Measurements from ENCODE around the gene DECR2. TPM values are rescaled to one million over a fixed set of nuclear protein-coding genes. Genes with fewer than 3 reads are reported as not detected.
"Not testable (repeated sequence)": the region's sequence is repeated elsewhere in the genome, so short reads cannot be mapped to it uniquely, and the experiment has no call there.

The DECR2 gene
- total RNA-seq, 1 donor from 2014 or later = 2.6 TPM

DNA sequence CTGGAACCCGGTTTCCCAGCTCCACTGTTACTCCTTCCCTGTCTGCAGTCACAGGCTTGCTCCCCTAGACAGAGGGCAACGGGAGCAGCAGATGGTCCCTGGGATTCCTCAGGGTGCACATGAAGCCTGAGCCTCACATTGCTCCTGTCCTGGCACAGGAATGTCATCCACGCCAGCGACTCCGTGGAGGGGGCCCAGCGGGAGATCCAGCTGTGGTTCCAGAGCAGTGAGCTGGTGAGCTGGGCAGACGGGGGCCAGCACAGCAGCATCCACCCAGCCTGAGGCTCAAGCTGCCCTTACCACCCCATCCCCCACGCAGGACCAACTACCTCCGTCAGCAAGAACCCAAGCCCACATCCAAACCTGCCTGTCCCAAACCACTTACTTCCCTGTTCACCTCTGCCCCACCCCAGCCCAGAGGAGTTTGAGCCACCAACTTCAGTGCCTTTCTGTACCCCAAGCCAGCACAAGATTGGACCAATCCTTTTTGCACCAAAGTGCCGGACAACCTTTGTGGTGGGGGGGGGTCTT, 1.6 kb upstream of the DECR2 start:
- Histone ChIP-seq H3K27ac (ENCODE audit: low read depth, low read length) (no peak overlapping the region), H3K9ac (ENCODE audit: low read depth in 1 of 3, low read length in 3 of 3) (peak overlapping the region in 1 of 3 donors; percentile 3), H3K36me3 (ENCODE audit: control insufficient read depth in 3 of 3, insufficient read depth in 3 of 3, low read length in 3 of 3) (peaks cover 9 to 11% (median 9%) of the 10 kb centered on the region in 3 donors), H3K4me3 (ENCODE audit: low read length in 3 of 3) (peak overlapping the region in 2 of 3 donors; percentile 35 to 56), H3K4me1 (ENCODE audit: control insufficient read depth in 3 of 3, insufficient read depth in 3 of 3, low read length in 3 of 3) (peaks cover 16 to 33% (median 20%) of the 10 kb centered on the region in 3 donors), H3K27me3 (ENCODE audit: control insufficient read depth in 3 of 3, insufficient read depth in 3 of 3, low read length in 3 of 3) (no peaks in the 10 kb centered on the region), H3K9me3 (ENCODE audit: control insufficient read depth in 3 of 3, low read length in 3 of 3) (no peaks in the 10 kb centered on the region)

DNA sequence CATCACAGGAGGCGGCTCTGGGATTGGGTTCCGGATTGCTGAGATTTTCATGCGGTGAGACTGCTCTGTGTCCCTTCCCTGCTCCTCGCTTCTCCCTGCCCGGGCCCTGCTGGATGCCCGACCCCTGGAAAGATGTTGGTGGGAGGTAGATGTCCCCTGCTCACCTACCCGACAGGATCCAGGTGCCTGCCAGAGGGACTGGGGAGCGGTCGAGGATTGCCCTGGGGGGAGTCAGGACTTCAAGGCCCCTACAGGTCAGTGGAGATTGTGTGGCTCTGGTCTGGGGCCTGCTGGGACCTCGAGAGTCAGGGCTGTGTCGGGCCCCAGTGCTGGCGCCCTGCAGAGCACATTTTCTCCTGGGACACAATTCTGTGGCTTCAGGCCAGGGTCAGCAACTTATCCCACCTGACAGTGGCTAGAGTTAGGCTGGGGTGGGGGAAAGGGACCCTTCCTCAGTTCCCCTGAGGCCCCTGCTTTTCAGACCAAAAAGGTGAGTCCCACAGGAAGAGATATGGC, 3.3 kb downstream of the DECR2 start:
- no peak overlapping the region for H3K4me3 ChIP-seq (ENCODE audit: low read length in 3 of 3)
- H3K27ac ChIP-seq (ENCODE audit: low read depth, low read length) = no peak overlapping the region
- no peaks in the 10 kb centered on the region for H3K27me3 ChIP-seq (ENCODE audit: control insufficient read depth in 3 of 3, insufficient read depth in 3 of 3, low read length in 3 of 3)
- H3K9ac ChIP-seq (ENCODE audit: low read depth in 1 of 3, low read length in 3 of 3) = no peak overlapping the region
- peaks cover 4 to 7% (median 5%) of the 10 kb centered on the region in 3 donors for H3K4me1 ChIP-seq (ENCODE audit: control insufficient read depth in 3 of 3, insufficient read depth in 3 of 3, low read length in 3 of 3)
- H3K9me3 ChIP-seq (ENCODE audit: control insufficient read depth in 3 of 3, low read length in 3 of 3) = no peaks in the 10 kb centered on the region
- H3K36me3 ChIP-seq (ENCODE audit: control insufficient read depth in 3 of 3, insufficient read depth in 3 of 3, low read length in 3 of 3) = peaks cover 3 to 9% (median 6%) of the 10 kb centered on the region in 3 donors

DNA sequence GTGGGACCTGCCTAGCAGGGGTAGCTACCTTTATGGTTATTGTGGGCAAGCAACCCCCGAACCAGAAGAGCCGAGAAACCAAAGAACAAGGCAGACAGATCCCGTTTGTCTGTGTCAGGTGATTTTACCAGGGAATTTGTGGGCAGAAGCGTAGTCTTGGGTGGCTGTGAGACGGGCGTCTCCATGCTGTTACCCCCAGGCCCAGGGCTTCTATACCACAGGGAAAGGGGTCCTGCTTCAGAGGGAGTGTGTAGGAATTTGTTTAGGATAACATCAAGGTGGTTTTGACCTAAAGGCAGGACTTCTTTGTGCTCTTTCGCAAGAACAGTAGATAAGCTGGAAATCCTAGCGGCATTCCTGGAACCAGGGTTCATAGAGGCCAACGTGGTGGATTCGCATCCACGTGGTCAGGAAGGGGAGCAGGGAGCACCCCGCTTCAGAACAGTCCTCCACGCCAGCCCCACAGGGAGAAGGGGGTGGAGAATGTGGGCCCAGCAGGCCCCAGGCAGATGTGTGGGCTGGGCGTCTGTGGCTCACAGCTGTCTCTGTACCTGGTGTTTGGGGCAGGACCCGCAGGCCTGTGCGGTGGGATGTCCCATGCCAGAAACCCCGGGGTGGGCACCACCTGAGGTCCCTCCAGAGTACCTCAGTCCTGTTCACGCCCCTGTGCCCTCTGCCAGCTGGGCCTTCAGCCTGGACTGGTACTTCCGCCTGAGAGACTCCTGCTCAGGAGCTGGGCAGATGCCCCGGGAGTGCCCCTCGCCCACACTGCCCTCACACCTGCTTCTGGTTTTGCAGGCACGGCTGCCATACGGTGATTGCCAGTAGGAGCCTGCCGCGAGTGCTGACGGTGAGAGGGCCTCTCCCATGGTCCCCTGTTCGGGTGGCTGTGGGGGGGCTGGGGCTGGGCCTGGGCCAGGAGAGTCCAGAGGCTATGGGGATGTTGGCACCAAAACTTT, 4.1 kb downstream of the DECR2 start:
- Histone ChIP-seq H3K4me1 (ENCODE audit: control insufficient read depth in 3 of 3, insufficient read depth in 3 of 3, low read length in 3 of 3) (peaks cover 0 to under 1% (median 0%) of the 10 kb centered on the region in 3 donors), H3K9ac (ENCODE audit: low read depth in 1 of 3, low read length in 3 of 3) (no peak overlapping the region), H3K4me3 (ENCODE audit: low read length in 3 of 3) (no peak overlapping the region), H3K36me3 (ENCODE audit: control insufficient read depth in 3 of 3, insufficient read depth in 3 of 3, low read length in 3 of 3) (peaks cover 0 to 9% (median 5%) of the 10 kb centered on the region in 3 donors), H3K27ac (ENCODE audit: low read depth, low read length) (no peak overlapping the region), H3K27me3 (ENCODE audit: control insufficient read depth in 3 of 3, insufficient read depth in 3 of 3, low read length in 3 of 3) (no peaks in the 10 kb centered on the region), H3K9me3 (ENCODE audit: control insufficient read depth in 3 of 3, low read length in 3 of 3) (no peaks in the 10 kb centered on the region)

DNA sequence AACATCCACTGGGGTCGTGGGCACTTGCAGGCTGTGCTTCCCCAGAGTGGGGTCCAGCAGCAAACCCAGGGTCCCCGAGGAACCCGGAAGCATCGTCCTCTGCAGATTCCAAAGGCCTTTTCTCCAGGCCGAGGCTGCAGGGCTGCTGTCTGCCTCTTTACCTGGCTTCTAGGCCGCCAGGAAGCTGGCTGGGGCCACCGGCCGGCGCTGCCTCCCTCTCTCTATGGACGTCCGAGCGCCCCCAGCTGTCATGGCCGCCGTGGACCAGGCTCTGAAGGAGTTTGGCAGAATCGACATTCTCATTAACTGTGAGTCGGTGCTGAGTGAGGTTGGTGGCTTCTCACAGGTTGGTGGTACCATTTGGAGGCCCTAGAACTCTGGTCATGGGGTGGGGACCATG, 5.6 kb downstream of the DECR2 start:
- Histone ChIP-seq H3K4me3 (ENCODE audit: low read length in 3 of 3) (no peak overlapping the region), H3K27me3 (ENCODE audit: control insufficient read depth in 3 of 3, insufficient read depth in 3 of 3, low read length in 3 of 3) (no peaks in the 10 kb centered on the region), H3K36me3 (ENCODE audit: control insufficient read depth in 3 of 3, insufficient read depth in 3 of 3, low read length in 3 of 3) (peaks cover 11 to 20% (median 16%) of the 10 kb centered on the region in 3 donors), H3K9me3 (ENCODE audit: control insufficient read depth in 3 of 3, low read length in 3 of 3) (no peaks in the 10 kb centered on the region), H3K4me1 (ENCODE audit: control insufficient read depth in 3 of 3, insufficient read depth in 3 of 3, low read length in 3 of 3) (no peaks in the 10 kb centered on the region), H3K9ac (ENCODE audit: low read depth in 1 of 3, low read length in 3 of 3) (no peak overlapping the region), H3K27ac (ENCODE audit: low read depth, low read length) (no peak overlapping the region)

DNA sequence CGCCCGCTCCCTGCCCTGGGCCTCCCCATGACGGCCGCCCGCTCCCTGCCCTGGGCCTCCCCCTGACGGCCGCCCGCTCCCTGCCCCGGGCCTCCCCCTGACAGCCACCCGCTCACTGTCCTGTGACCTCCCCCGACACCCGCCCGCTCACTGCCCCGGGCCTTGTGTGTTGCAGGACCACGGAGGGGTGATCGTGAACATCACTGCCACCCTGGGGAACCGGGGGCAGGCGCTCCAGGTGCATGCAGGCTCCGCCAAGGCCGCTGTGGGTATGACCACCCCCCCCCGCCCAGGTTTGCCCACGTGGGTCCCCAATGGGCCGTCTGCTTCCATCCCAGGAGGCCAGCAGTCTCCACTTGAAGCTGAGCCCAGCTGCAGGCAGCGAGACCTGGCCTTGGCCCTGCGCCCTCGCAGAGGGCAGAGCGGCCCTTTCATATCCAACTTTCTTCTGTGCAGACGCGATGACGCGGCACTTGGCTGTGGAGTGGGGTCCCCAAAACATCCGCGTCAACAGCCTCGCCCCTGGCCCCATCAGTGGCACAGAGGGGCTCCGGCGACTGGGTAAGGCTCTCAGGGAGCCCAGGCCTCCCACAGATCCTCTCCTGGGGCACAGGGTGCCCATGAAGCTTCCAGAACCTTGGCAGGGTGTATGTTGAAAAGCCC, 9.0 kb downstream of the DECR2 start:
- Histone ChIP-seq H3K27ac (ENCODE audit: low read depth, low read length) (no peak overlapping the region), H3K9me3 (ENCODE audit: control insufficient read depth in 3 of 3, low read length in 3 of 3) (no peaks in the 10 kb centered on the region), H3K4me1 (ENCODE audit: control insufficient read depth in 3 of 3, insufficient read depth in 3 of 3, low read length in 3 of 3) (no peaks in the 10 kb centered on the region), H3K9ac (ENCODE audit: low read depth in 1 of 3, low read length in 3 of 3) (no peak overlapping the region), H3K27me3 (ENCODE audit: control insufficient read depth in 3 of 3, insufficient read depth in 3 of 3, low read length in 3 of 3) (no peaks in the 10 kb centered on the region), H3K36me3 (ENCODE audit: control insufficient read depth in 3 of 3, insufficient read depth in 3 of 3, low read length in 3 of 3) (peaks cover 11 to 20% (median 16%) of the 10 kb centered on the region in 3 donors), H3K4me3 (ENCODE audit: low read length in 3 of 3) (no peak overlapping the region)

DNA sequence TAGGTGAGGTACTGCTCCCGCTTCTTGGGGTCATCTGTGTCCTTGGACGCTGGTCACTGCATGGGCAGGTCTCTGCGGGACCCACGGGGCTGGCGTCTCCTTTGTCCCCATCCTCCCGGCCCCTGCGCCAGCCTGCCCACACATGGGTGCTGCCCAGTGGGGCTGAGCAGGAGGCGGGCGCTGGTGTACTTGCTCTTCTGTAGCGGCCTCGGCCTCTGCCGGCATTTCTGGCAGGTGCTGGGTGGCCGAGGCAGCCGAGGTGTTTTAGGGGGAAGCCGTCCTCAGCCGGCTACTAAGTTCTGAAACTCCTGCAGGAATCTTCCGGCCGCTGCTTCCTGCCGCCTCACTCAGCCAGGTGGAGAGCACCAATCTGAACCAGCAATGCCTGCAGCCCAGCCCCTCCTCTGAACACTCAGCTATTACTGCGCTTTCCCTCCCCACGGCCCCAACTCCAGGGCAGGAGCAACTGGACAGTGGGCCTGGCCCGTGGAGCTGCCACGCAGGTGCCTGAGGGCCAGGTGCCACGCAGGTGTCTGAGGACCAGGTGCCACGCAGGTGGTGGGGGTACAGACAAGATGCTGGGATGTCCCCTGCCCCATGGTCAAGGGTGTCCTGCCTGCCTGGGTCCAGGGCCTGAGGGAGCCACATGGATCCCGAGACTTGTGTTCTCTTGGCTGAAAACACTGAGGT, 10.0 kb downstream of the DECR2 start:
- Histone ChIP-seq H3K27ac (ENCODE audit: low read depth, low read length) (no peak overlapping the region), H3K36me3 (ENCODE audit: control insufficient read depth in 3 of 3, insufficient read depth in 3 of 3, low read length in 3 of 3) (peaks cover 11 to 20% (median 16%) of the 10 kb centered on the region in 3 donors), H3K4me1 (ENCODE audit: control insufficient read depth in 3 of 3, insufficient read depth in 3 of 3, low read length in 3 of 3) (no peaks in the 10 kb centered on the region), H3K9ac (ENCODE audit: low read depth in 1 of 3, low read length in 3 of 3) (no peak overlapping the region), H3K9me3 (ENCODE audit: control insufficient read depth in 3 of 3, low read length in 3 of 3) (no peaks in the 10 kb centered on the region), H3K4me3 (ENCODE audit: low read length in 3 of 3) (no peak overlapping the region), H3K27me3 (ENCODE audit: control insufficient read depth in 3 of 3, insufficient read depth in 3 of 3, low read length in 3 of 3) (no peaks in the 10 kb centered on the region)

DNA sequence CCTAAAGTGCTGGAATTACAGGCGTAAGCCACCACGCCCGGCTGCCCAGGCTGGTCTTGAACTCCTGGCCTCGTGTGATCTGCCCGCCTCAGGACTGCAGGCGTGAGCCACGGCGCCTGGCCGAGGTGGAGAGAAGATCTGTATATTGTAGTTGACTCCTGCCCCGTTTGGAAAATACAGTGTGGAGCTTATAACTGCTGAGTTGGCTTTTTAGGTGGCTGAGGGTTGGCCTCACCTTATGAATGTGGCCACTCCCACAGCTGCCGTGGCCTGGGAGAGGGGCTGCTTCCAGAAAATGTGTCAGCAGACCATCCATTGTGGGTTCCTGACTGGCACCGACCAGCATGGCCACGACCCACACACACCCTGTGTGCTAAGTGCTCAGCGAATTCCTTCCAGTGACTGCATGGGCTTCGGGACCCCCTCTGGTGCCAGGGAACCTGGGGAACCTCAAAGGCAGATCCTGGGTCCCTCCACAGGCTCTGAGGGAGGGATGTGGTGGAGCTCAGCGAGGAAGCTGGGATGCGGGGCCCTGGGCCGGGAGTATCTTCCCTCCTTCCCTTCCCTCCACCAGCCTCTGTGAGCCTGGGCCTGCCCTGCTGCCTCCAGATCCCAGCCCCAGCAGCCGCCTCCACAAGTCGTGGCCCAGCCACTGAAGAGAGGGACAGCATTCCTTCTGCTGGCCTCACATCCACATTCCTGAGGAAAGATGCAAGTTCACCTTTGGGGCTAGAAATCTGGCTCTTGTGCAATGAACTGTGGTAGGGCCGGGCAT, 12.9 kb downstream of the DECR2 start:
- Histone ChIP-seq H3K4me1 (ENCODE audit: control insufficient read depth in 3 of 3, insufficient read depth in 3 of 3, low read length in 3 of 3) (no peaks in the 10 kb centered on the region), H3K27ac (ENCODE audit: low read depth, low read length) (no peak overlapping the region), H3K9me3 (ENCODE audit: control insufficient read depth in 3 of 3, low read length in 3 of 3) (no peaks in the 10 kb centered on the region), H3K9ac (ENCODE audit: low read depth in 1 of 3, low read length in 3 of 3) (no peak overlapping the region), H3K4me3 (ENCODE audit: low read length in 3 of 3) (no peak overlapping the region), H3K36me3 (ENCODE audit: control insufficient read depth in 3 of 3, insufficient read depth in 3 of 3, low read length in 3 of 3) (peaks cover 11 to 19% (median 13%) of the 10 kb centered on the region in 3 donors), H3K27me3 (ENCODE audit: control insufficient read depth in 3 of 3, insufficient read depth in 3 of 3, low read length in 3 of 3) (no peaks in the 10 kb centered on the region)

DNA sequence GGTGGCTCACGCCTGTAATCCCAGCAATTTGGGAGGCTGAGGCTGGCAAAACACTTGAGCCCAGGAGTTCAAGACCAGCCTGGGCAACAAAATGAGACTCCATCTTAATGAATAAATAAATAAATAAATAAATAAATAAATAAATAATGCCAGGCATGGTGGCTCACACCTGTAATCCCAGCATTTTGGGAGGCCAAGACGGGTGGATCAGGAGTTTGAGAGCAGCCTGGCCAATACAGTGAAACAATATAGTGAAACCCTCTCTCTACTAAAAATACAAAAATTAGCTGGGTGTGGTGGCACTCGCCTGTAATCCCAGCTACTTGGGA, 13.4 kb downstream of the DECR2 start:
- peaks cover 11 to 13% (median 13%) of the 10 kb centered on the region in 3 donors for H3K36me3 ChIP-seq (ENCODE audit: control insufficient read depth in 3 of 3, insufficient read depth in 3 of 3, low read length in 3 of 3)
- H3K4me3 ChIP-seq (ENCODE audit: low read length in 3 of 3); H3K9me3 ChIP-seq (ENCODE audit: control insufficient read depth in 3 of 3, low read length in 3 of 3); H3K4me1 ChIP-seq (ENCODE audit: control insufficient read depth in 3 of 3, insufficient read depth in 3 of 3, low read length in 3 of 3); H3K27ac ChIP-seq (ENCODE audit: low read depth, low read length); H3K9ac ChIP-seq (ENCODE audit: low read depth in 1 of 3, low read length in 3 of 3); H3K27me3 ChIP-seq (ENCODE audit: control insufficient read depth in 3 of 3, insufficient read depth in 3 of 3, low read length in 3 of 3): not testable (repeated sequence)

DNA sequence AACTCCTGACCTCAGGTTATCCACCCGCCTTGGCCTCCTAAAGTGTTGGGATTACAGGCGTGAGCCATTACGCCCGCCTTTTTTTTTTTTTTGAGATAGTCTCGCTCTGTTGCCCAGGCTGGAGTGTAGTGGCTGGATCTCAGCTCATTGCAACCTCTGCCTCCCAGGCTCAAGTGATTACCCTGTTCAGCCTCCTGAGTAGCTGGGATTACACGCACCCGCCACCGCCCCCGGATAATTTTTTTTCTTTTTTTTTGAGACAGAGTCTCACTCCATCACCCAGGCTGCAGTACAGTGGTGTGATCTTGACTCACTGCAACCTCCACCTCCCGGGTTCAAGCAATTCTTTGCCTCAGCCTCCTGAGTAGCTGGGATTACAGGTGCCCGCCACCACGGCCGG, 20.5 kb downstream of the DECR2 start:
- H3K9ac ChIP-seq (ENCODE audit: low read depth in 1 of 3, low read length in 3 of 3); H3K4me3 ChIP-seq (ENCODE audit: low read length in 3 of 3); H3K27me3 ChIP-seq (ENCODE audit: control insufficient read depth in 3 of 3, insufficient read depth in 3 of 3, low read length in 3 of 3); H3K27ac ChIP-seq (ENCODE audit: low read depth, low read length); H3K9me3 ChIP-seq (ENCODE audit: control insufficient read depth in 3 of 3, low read length in 3 of 3); H3K36me3 ChIP-seq (ENCODE audit: control insufficient read depth in 3 of 3, insufficient read depth in 3 of 3, low read length in 3 of 3): not testable (repeated sequence)
- H3K4me1 ChIP-seq (ENCODE audit: control insufficient read depth in 3 of 3, insufficient read depth in 3 of 3, low read length in 3 of 3) = peaks cover 17 to 26% (median 25%) of the 10 kb centered on the region in 3 donors
